G401 (cell line): ENCODE data around the gene RHOB. TPM values are rescaled to one million over a fixed set of nuclear protein-coding genes. Genes with fewer than 3 reads are reported as not detected.
"Not testable (repeated sequence)": the region's sequence is repeated elsewhere in the genome, so short reads cannot be mapped to it uniquely, and the experiment has no call there.

ENCODE experiments used
- DNase-seq: peaks from one replicate; pipeline ENCODE4 v3.0.0-alpha.2; 2015; ENCODE audit warnings: low spot score
- in situ Hi-C: cut with HindIII; loops from 2 replicates; pipeline ENCODE4 v1.10.0; 2016; ENCODE audit warnings: low sequenced_read_pairs, mixed read lengths
- total RNA-seq: library from RNA; depleted of rRNA; stranded (reverse); fragments of >200 nt; shearing (Covaris generic); gene quantifications from 2 replicates; pipeline ENCODE4 v1.2.3, GENCODE V29; 2014; rRNA removed

The RHOB gene
- total RNA-seq, 1 experiment from 2014 or later = 317 TPM

DNA sequence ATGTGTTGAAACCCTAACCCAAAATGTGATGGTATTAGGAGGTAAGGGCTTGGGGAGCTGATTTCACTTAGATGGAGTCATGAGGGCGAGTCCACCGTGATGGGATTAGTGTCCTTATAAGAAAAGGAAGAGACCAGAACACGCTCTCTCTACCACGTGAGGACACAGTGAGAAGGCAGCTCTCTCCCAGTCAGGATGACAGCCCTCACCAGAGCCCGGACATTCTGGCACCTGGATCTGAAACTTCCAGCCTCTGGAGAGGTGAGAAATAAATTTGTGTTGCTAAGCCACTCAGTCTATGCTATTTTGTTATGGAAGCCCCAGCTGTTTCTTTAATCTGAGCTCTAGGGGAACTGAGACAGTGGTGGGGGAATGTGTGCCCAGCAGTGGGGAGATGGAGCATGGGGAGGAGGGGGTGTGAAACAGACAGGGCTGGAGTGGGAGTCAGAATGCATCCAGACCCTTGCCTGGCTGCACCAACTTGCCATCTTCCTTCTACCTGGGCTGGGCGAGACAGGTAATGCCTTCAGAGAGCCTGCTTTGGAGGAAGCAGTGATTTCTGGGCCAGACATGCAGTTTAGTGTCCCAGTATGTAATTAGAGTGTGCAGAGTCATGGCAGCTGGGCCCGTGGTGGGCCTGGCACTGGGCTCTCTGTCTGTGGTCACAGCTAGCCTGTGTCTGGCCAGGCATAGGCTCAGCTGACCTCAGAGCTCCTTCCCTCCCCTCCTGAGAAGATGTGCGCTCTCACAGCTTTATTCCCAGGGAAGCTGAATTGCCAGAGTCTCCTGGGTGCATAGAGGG is 38.1 kb downstream of the RHOB start:
- DNase-seq = no peak
- in situ Hi-C loops = no loop called here

DNA sequence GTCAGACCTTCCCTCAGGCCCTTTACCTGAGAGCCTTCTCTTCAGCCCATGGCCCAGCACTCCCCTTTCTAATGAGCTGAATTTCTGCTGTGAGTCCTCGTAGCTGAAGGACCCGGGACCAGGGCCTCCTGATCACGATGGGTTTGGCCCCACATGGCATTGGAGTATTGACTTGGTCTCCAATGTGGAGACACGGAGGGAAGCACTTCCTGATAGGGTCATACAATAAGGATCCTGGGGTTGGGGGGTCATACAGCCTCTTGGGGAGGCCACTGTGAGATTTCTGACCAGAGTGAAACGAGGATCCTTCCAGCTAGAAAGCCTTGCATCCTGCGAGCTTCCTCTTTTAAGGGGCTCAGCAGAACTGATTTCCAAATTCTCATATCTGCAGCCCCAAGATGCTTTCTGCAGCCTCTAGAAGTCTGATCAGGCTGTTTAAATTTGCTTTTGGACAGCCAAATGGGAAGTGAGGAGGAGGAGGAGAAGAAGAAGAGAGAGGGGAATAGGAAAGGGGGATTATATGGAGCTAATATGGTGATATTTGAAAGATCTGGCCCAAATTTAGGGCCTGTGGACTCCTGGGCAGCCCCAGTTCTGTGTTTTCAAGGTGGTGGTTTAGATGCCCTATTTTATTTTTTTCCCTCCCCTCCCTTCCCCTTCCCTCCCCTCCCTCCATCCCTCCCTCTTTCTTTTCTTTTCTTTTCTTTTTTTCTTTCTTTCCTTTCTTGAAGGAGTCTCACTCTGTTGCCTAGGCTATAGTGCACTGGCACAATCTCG is 38.9 kb downstream of the RHOB start:
- in situ Hi-C loops = no loop called here
- no peak for DNase-seq

DNA sequence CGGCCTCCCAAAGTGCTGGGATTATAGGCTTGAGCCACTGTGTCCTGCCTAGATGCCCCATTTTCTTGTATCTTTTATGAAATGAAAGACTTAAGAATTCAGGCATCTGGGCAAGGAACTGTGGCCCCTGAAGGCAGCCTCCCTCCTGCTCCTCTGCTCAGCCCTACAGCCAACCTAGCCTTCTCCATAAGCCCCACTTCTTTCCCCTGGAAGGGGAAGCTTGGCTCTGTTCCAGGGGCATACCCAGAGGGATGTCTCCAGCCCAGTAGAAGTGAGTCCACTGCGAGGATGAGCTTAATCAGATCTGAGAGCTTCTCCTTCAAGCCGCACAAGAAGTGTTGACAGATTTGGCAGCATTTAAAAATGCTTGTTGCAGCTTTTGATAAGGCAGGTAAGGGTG is 39.7 kb downstream of the RHOB start:
- in situ Hi-C loops = no loop called here

DNA sequence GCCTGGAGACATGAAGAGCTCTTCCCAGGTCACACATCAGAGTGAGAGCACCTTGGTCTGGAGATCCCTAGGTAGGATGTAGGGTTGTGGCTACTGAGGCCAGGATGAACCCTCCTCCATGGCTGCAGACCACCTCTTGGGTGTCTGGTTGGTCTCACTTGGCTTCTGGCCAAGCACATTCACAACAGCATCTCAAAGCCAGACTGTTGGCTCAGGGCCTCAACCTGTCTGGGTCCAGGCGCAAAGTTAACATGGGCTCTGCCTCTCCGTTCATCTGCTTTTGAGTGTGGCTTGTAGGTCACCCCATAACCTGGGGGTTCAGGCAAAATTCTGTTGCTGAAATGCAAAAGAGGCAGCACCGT is 40.1 kb downstream of the RHOB start:
- in situ Hi-C loops = no loop called here
- DNase-seq = no peak

More for the DNA sequence above, 39.7 kb downstream of the RHOB start:
- DNase-seq = no peak

DNA sequence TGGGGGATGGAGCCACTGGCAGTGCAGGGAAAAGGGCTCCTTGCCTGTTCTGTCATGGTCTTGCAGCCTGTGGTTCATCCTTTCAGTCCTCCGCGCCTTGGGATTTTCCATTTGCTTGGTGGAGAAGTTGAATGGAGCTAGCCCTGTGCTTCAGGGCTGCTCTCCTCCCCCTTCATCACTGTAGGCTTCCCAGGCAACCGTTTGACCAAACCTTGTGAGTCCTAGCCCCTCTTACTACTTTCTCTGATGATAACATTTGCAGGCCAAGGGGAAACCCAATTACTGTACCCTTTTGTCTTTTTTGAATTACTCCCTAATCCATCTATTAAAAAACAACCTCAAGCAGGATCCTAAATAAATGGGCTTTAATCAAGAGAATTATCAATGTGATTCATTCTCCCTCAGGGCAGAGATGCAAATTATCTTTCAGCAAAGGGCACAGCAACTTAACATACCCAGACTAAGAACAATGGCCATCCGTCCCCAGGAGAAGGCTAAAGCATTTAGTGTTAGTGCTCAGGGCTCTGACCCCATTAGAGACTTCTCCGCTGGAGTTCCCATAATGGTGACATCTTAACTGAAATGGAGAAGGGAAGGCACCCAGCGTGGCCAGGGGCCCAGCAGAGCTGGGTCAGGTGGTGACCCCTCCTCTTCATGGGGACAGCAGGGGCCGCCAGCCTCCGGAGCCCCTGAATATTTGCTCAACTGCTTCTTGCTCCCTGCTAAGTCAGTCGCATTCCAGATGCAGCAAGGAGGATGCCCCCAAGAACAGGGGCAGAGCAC is 40.7 kb downstream of the RHOB start:
- in situ Hi-C loops = no loop called here
- DNase-seq = peak; percentile 45

DNA sequence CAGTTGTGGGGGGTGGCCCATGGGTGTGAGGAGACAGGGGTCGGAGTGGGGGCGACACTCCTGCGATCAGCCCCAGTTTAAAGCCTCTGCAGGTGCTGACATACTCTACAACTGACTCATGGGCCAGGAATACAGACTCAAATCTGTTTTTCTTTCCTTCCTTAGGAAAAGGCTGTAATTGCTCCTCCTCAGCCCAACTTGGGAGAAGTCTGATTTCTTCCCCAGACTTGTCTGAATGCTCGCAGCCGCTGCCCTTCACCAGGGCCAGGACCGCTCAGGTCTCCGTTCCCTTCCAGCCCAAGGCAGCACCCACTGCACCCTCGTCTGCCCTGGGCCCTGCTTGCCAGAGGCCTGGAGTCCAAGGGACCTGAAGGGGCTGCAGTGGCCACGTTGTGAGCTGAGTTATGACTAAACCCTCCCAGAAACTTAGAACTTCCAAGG is 41.3 kb downstream of the RHOB start:
- DNase-seq = peak; percentile 39
- in situ Hi-C loops = no loop called here

DNA sequence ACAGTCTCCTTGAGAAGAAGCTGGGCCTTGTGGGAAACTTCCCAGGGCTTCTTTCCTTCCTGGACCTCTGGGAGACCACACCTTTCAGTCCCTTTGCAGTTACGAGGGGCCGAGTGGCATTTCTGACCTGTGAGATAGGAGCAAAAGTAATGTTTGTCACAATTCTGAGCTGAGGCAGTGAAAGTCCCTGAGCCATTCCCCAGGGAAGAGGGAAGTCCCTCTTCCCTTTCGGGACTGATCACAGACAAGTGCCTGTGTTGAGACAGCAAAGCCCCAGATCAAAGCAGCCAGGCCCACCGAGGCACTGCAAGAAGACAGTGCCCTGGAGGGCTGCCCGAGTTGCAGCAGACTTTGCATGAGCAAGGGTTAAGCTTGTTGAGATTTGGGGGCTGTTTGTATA is 41.9 kb downstream of the RHOB start:
- in situ Hi-C loops = no loop called here
- DNase-seq = no peak

DNA sequence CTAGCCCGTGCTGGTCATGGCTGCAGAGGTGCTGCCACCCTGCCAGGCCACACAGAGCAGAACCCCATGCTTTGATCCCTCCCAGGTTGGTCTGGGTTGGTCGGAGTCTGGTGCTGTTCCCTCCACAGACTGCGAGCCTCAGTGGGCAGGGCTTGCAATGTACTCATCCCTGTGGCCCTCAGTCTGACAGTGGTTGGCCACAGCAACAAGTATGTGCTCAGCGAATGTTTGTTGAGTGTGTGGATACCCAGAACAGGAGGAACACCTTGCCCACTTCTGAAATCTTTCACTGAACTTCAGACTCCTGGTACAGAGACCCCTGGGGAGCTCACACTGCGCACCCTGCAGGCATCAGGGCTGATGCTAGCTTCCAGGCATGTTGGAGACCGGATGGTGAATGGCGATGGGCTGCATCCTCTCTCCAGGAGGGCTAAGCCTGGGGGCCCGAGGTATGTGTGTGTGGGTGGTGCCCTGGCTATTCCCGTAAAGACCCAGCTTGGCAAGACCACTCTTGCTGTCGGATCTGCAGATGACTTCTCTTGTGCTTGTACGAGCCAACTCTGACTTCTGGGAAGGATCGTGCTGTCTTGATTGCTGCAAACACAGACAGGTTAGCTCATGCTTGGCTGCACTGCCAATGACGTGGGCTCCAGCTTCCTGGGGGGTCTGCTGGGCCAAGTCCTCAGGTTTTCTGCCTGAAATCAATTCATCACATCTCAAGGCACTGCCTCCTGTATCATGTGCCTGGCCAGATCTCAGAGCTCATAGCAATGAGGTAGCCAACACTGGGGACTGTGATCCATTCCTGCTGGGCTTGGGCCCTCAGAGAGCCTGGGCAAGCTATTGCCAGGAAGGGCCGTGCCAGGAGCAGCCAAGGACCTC is 43.7 kb downstream of the RHOB start:
- in situ Hi-C loops = no loop called here
- DNase-seq = no peak

DNA sequence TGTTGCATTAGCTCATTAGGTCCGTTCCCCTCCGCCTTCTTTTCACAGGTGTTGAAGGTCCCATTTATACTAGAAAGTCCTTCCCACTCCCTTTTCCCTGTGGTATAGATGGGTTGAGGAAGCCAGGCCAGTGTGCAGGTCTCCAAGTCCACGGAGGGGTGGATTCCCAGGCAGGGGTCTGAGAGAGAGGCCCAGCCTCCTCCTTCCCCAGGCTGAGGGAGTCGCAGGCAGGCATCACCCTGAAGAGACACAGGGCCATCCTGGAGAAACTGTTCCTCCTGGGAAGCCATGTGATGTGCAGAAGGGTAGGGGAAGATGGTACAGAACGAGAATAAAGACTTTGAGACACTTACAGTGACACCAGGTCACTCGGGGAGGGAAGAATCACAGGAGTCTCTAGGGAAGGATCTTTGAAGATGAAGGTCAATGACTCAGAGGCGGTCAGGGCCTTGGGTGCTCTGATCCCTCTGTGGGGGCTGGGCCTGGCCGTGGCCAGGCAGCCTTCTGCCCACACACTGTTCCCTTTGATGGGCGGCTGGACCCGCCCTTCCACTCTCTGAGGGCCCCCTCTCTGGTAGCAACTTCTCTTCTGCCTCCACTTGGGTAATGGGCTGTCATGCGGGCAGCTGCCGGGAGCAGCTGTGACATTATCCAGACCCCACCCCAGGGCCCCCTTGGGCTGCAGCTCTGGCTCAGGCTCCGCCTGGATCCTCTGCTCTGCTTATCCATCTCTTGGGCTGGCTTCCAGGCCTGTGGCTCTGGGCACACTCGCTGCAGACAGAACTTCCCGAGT is 45.1 kb downstream of the RHOB start:
- in situ Hi-C loops = no loop called here
- no peak for DNase-seq

DNA sequence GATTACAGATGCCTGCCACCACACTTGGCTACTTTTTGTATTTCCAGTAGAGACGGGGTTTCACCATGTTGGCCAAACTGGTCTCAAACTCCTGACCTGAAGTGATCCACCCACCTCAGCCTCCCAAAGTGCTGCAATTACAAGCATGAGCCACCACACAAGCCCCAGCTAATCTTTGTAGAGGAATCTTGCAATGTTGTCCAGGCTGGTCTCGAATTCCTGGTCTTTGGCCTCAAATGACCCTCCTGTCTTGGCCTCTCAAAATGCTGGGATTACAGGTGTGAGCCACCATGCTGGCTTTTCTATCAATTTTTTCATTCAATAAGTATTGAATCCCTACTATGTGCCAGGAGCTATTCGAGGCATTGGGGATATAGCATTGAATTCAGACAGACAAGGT is 46.2 kb downstream of the RHOB start:
- DNase-seq, in situ Hi-C loops: not testable (repeated sequence)

DNA sequence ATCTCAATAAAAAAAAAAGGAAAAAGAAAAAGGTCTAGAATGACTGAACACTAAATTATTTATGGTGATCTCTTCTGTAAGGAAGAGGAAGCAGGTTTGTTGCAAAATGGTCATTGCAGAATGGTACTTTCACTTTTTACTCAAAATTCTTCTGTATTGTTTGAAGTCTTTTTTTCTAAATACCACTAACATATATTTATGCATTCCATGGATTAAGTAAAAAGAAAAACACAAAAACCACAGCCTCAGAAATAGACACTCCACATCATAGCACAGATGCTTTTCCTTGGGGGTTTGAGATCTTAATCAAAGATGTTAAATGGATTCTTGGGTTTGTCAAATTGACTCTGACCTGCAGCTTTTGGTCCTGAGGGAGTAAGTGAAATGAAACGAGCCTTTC is 47.4 kb downstream of the RHOB start:
- in situ Hi-C loops = no loop called here
- DNase-seq = no peak

DNA sequence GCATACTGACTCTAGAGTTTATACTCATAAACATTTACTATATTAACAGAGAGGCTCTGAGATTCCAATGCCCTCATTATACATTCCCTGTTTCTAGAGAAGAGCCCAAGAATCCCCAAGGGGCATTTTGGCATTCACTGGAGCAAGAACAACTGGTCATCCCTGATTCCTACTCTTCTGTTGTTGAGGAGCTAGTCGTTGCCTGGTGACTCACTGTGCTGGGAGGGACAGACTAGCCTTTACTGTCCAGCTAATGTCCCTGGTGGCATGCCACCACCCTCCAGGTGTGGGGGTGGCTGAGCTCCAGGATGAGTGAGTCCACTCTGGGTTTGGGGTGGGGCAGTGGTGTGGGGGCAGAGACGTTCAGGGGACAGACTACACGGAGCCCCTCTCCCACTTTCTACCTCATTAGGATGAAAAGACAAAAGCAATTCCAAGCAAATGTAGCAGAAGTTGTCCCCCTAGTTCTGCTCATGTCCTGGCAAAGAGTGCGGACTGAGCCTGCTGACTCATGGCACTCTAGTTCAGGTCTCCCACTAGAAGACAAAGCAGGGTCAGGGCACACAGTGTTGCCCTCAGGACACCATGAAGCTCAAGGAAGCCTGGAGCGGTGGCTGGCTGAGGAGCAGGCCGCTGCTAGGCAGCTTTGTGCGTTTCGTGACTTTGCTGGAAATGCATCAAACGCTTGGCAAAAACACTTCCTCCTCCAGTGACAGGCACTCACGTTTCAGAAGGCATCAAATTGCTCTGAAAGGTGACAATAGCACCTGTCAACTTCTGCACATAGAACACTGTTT is 49.4 kb downstream of the RHOB start:
- in situ Hi-C loops = no loop called here
- DNase-seq = no peak

DNA sequence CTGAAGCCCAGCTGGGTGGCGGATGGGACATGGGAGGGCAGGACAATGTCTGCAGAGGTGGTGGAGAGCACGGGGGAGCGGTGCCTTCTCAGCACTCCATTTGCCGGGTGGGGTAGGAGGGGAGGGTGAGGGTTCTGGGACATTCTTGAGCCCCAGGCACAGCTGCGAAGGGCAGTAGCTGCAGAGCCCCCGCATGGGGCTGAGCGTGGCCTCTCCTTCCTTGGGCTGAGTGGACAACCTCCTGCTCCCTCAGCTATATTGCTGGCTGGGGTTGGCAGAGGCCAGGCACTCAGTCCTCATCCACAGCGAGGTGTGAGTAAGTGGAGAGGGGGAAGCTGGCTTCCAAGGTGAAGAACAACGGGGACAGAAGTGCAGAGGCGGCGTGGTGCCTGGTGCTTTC is 50.1 kb downstream of the RHOB start:
- in situ Hi-C loops = no loop called here
- DNase-seq = no peak

Other genes with a start within 250 kb of the RHOB start
- 37.4 and 45.5 TPM in 2 replicates for gene SDC1, start 221.9 kb upstream of the RHOB start, total RNA-seq
- gene PUM2, start 96.2 kb upstream of the RHOB start, total RNA-seq = 34.8 and 48.3 TPM in 2 replicates
- 47.6 and 53.7 TPM in 2 replicates for gene HS1BP3, start 204.0 kb downstream of the RHOB start, total RNA-seq
- gene GDF7, start 220.1 kb downstream of the RHOB start, total RNA-seq = 0.37 and 1.2 TPM in 2 replicates